Ectodermal cell (in vitro differentiated cells): ENCODE data around the gene ENDOG.
"Not testable (repeated sequence)": the region's sequence is repeated elsewhere in the genome, so short reads cannot be mapped to it uniquely, and the experiment has no call there.

ENCODE experiments used
- H3K27ac ChIP-seq: 2 replicates; pipeline ENCODE4 v1.7.0; 2013; ENCODE audit warnings: mild to moderate bottlenecking, low read depth, low read length; ENCODE audit not compliant: insufficient read depth, poor library complexity, severe bottlenecking
- H3K27me3 ChIP-seq: 2 replicates; pipeline ENCODE4 v1.7.0; 2013; ENCODE audit warnings: mild to moderate bottlenecking, low read length; ENCODE audit not compliant: insufficient read depth, control insufficient read depth, poor library complexity, severe bottlenecking
- H3K36me3 ChIP-seq: one replicate; pipeline ENCODE4 v1.7.0; 2013; ENCODE audit warnings: low read length; ENCODE audit not compliant: control insufficient read depth, insufficient read depth
- H3K4me1 ChIP-seq: one replicate; pipeline ENCODE4 v1.7.0; 2013; ENCODE audit warnings: low read length; ENCODE audit not compliant: control insufficient read depth, insufficient read depth
- H3K4me3 ChIP-seq: 2 replicates; pipeline ENCODE4 v1.7.0; 2013; ENCODE audit warnings: low read depth, low read length, control low read depth; ENCODE audit not compliant: insufficient read depth
- H3K9me3 ChIP-seq: 2 replicates; pipeline ENCODE4 v1.7.0; 2013; ENCODE audit warnings: mild to moderate bottlenecking, low read length, moderate library complexity; ENCODE audit not compliant: control insufficient read depth
- WGBS, 2 experiments: methylation state at CpG; one replicate each; pipeline ENCODE4 v1.1.7; 2013; ENCODE audit warnings: missing lambda C conversion rate in 2 of 2; 5-methylcytosine and 5-hydroxymethylcytosine counted together

The ENDOG gene

GRCh38 chr9:128782669-128783068 lies 35.6 kb upstream of the ENDOG start:
- H3K4me1 ChIP-seq = no peaks in the 10 kb centered on the region
- no peak overlapping the region for H3K4me3 ChIP-seq
- H3K9me3 ChIP-seq = no peaks in the 10 kb centered on the region
- no peak overlapping the region for H3K27ac ChIP-seq
- H3K27me3 ChIP-seq = no peaks in the 10 kb centered on the region
- H3K36me3 ChIP-seq = no peaks in the 10 kb centered on the region
- WGBS, 2 experiments = 85 to 86% methylated on average over 1 of the region's 1 CpG

GRCh38 chr9:128785427-128785826 lies 32.9 kb upstream of the ENDOG start:
- Histone ChIP-seq H3K9me3 (no peaks in the 10 kb centered on the region), H3K36me3 (no peaks in the 10 kb centered on the region), H3K27me3 (no peaks in the 10 kb centered on the region), H3K27ac (no peak overlapping the region), H3K4me3 (no peak overlapping the region), H3K4me1 (no peaks in the 10 kb centered on the region)
- 92 to 98% methylated on average over 4 to 5 of the region's 6 CpGs for WGBS, 2 experiments

DNA sequence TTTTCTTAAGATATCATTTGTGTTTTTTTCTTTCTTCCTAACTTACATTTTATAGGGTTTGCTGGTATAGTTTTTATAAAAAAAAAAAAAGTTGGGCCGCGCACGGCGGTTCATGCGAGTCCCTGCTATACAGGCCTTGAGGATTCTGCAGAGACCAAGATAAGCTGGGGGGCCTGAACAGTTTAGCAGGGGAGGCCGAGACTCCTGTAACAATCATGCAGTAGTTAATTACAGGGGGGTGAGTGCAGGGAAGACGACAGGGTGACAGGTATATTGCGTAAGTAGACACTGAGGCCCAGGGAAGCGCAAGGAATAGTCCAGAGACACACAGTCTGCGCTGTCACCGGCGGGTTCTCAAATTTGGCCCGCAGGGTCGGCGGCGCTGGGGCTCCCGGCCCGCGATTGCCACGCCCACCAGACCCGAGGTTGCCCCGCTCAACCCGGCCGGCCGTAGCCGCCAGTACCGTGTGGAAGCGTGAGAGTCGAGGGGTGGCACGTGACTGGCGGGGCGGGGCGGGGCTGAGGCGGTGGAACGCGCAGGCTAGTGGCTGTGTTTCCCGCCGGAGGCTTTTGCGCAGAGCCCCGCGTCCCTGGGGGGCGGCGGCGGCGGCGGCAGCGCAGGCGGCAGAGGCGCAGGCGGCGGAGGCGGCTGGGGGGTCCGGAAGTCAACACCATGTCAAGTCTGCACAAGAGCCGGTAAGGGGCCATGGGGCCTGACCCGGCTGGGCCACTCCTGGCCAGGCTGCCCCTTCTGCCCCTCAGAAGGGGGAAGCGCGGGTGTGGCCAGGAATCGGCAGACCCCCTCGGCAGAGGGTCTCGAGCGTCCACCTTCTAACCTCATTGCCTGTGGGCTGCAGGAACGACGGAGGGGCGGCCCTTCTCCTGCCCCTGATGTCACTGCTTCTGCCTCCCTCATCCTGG lies 31.4 kb upstream of the ENDOG start, which contains the start of gene TBC1D13:
Gene TBC1D13 (plus strand): TSS at position 573 of the 921 bp plus-strand sequence. CDS start 101 bp downstream, at position 674.
- H3K27me3 ChIP-seq = no peaks in the 10 kb centered on the region
- peak within 1 kb of the TSS; percentile 74 for H3K27ac ChIP-seq
- no peaks in the 10 kb centered on the region for H3K4me1 ChIP-seq
- H3K36me3 ChIP-seq = peaks cover 3% of the 10 kb centered on the region
- WGBS, 2 experiments = 10% methylated on average over 64 of the region's 64 CpGs
- H3K9me3 ChIP-seq = no peaks in the 10 kb centered on the region
- peak within 1 kb of the TSS; percentile 89 for H3K4me3 ChIP-seq

DNA sequence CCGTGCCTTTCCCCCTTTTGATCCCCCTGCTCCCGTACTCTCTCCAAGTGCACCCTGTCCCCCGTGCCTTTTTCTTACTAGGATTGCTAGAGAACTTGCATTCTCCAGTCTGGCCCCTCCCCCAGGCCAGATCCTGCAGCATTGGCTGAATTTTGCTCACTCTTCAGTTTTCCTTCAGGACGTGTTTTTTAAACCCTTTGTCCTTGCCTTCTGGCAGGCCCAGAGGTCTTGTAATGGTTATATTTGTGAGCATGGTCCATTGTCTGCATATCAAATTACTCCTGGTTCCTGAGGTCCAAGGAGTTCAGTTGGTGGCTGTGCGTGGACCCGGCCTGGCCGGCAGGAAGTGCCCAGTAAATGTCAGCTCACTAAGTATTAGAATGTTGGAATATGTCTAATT lies 30.6 kb upstream of the ENDOG start:
- Histone ChIP-seq H3K9me3 (no peaks in the 10 kb centered on the region), H3K4me3 (peak overlapping the region; percentile 89), H3K27ac (no peak overlapping the region), H3K36me3 (peaks cover 3% of the 10 kb centered on the region), H3K27me3 (no peaks in the 10 kb centered on the region), H3K4me1 (no peaks in the 10 kb centered on the region)
- 22 to 23% methylated on average over 6 of the region's 7 CpGs for WGBS, 2 experiments

DNA sequence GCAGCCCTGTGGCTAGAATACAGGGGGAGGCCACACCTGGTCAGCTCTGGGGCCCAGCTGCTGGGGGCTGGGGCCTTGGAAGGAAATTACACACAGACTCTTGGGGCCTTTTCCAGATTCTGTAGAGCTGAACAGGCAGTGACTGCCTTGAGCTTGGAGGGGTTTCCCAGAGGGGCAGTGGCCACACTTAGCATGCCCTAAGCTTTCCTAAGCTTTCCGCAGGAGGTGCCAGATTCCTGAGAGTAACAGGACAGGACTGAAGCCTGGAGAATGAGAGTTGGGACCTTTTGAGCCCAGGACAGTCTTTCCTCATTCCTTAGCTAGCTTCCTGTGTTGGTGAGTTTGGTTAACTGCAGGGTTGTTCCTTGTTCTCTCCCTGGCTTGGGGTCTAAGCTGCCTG lies 29.9 kb upstream of the ENDOG start:
- H3K4me1 ChIP-seq = no peaks in the 10 kb centered on the region
- H3K27me3 ChIP-seq = no peaks in the 10 kb centered on the region
- H3K4me3 ChIP-seq = peak overlapping the region; percentile 89
- no peak overlapping the region for H3K27ac ChIP-seq
- 89 to 97% methylated on average over 1 of the region's 1 CpG for WGBS, 2 experiments
- peaks cover 5% of the 10 kb centered on the region for H3K36me3 ChIP-seq
- no peaks in the 10 kb centered on the region for H3K9me3 ChIP-seq

DNA sequence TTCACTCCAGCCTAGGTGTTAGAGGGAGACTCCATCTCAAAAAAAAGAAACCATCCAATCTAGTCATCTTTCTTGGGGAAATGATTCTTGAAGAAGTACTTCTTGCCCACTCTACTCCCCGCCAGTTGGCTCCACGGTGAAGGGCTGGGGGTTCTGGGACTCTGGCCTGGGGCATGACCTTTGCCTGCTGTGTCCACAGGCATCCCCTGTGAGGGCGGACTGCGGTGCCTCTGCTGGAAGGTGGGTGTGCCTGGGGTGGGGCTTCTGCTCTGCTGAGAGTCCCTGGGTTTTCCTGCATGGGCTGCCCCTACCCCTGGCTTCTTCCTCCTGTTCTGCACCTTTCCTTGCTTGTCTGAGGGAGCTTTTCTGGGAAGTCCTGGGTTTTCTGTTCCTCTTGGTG lies 27.8 kb upstream of the ENDOG start:
- Histone ChIP-seq H3K27me3 (no peaks in the 10 kb centered on the region), H3K4me3 (no peak overlapping the region), H3K4me1 (no peaks in the 10 kb centered on the region), H3K27ac (no peak overlapping the region), H3K9me3 (no peaks in the 10 kb centered on the region), H3K36me3 (peaks cover 10% of the 10 kb centered on the region)
- WGBS, 2 experiments = 90 to 94% methylated on average over 4 of the region's 4 CpGs

- H3K4me3 ChIP-seq = no peak overlapping the region
- no peaks in the 10 kb centered on the region for H3K27me3 ChIP-seq
- WGBS, 2 experiments = 92 to 95% methylated on average over 9 of the region's 9 CpGs
- no peaks in the 10 kb centered on the region for H3K9me3 ChIP-seq
- no peaks in the 10 kb centered on the region for H3K4me1 ChIP-seq
- no peak overlapping the region for H3K27ac ChIP-seq
- peaks cover 16% of the 10 kb centered on the region for H3K36me3 ChIP-seq
Measured at GRCh38 chr9:128792134-128792533, 26.2 kb upstream of the ENDOG start.

DNA sequence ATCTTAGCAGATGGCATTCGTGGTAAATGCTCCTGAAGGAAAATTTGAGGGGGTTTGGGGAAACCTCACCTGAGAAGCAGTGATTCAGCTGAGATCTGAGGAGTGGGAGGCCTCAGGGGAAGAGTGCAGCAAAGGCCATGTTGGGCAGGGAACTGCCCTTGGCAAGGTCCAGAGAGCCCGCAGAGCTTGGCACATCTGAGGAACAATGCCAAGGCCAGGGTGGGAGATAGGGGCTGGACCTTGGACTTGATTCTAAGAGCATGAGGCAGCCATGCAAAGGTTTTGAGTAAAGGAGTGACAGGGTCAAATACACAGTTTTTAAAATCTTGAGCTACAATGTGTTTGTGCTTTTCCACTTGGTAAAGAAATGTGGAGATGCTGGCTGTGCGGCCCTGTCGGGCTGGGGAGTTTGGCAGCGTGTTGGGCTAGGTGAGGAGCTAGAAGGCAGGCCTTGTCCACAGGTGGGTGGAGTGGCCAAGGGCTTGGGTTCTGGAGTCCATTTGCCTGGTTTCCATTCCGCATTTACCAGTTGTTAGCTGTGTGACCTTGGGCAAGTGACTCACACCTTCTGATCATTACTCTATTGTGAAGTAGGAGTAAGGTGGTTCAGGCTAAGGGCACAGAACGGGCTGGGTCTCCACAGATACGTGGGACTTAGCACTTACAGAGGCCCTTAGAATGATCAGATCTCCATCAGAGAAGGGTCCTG lies 25.2 kb upstream of the ENDOG start:
- Histone ChIP-seq H3K27ac (no peak overlapping the region), H3K9me3 (no peaks in the 10 kb centered on the region), H3K27me3 (no peaks in the 10 kb centered on the region), H3K4me3 (no peak overlapping the region), H3K36me3 (peaks cover 17% of the 10 kb centered on the region), H3K4me1 (no peaks in the 10 kb centered on the region)
- WGBS, 2 experiments = 91 to 95% methylated on average over 8 of the region's 8 CpGs

DNA sequence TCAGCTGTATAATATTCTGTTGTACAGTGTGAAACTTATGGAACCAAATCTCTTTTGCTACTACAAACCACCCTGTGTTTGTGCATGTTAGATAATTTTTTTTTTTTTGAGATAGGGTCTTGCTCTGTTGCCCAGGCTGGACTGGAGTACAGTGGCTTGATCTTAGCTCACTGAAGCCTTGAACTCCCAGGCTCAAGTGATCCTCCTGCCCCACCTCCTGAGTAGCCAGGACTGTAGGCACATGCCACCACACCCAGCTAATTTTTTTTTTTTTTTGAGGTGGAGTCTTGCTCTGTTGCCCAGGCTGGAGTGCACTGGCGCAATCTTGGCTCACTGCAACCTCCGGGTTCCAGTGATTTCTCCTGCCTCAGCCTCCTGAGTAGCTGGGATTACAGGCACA lies 23.3 kb upstream of the ENDOG start:
- not testable (repeated sequence) for H3K4me3 ChIP-seq, H3K4me1 ChIP-seq, H3K27me3 ChIP-seq, H3K27ac ChIP-seq, H3K9me3 ChIP-seq
- H3K36me3 ChIP-seq = peaks cover 22% of the 10 kb centered on the region
- WGBS, 2 experiments = 42 to 47% methylated on average over 2 of the region's 2 CpGs

DNA sequence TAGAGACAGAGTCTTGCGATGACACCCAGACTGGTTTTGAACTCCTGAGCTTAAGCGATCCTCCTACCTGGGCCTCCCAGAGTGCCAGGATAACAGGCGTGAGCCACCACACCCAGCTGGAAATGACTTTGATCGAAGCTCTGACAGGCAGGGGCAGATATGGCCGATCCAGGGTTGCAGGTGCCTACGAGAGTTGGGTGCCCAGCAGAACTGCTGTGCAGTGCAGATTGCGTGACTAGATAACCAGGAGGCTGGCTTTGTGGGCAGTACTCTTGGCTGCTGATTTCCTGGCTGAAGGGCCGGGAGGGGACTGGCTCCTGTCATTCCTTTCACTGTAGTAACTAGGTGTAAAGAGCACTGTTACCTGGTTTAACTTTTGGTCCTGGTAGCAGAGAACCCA lies 19.4 kb upstream of the ENDOG start:
- Histone ChIP-seq H3K27ac (no peak overlapping the region), H3K4me3 (no peak overlapping the region), H3K4me1 (no peaks in the 10 kb centered on the region), H3K36me3 (peaks cover 12% of the 10 kb centered on the region), H3K9me3 (no peaks in the 10 kb centered on the region), H3K27me3 (no peaks in the 10 kb centered on the region)
- WGBS, 2 experiments = 87 to 88% methylated on average over 8 of the region's 8 CpGs
